K562 (cell line): ENCODE data around the gene IFT52. TPM values are rescaled to one million over a fixed set of nuclear protein-coding genes. Genes with fewer than 3 reads are reported as not detected.

Source experiments
- CXXC5 ChIP-seq: fragments of 250-450 bp; sonication (Bioruptor Pico); IDR thresholded peaks from 2 replicates; pipeline ENCODE4 v1.8.0; 2022; ENCODE audit warnings: inconsistent platforms, mild to moderate bottlenecking, moderate library complexity
- ELF1 ChIP-seq: fragments of 200-800 bp; sonication (Bioruptor generic); IDR thresholded peaks from 2 replicates; pipeline ENCODE4 v1.6.1; 2016; ENCODE audit warnings: missing genetic modification characterization, missing compliant biosample characterization
- FOS ChIP-seq: IDR thresholded peaks from 3 replicates; pipeline ENCODE4 v1.6.1; 2011; ENCODE audit not compliant: insufficient read length; ENCODE audit errors: extremely low read depth
- HDAC2 ChIP-seq: fragments of 450-650 bp; IDR thresholded peaks from 2 replicates; pipeline ENCODE4 v1.6.1; 2016; ENCODE audit warnings: mild to moderate bottlenecking
- HLTF ChIP-seq: fragments of 450-650 bp; IDR thresholded peaks from 2 replicates; pipeline ENCODE4 v1.6.1; 2016
- KLF1 ChIP-seq: fragments of 450-650 bp; IDR thresholded peaks from 2 replicates; pipeline ENCODE4 v1.6.1; 2016; ENCODE audit warnings: missing genetic modification characterization, missing compliant biosample characterization
- KLF16 ChIP-seq: IDR thresholded peaks from 2 replicates; pipeline ENCODE4 v1.6.1; 2016; ENCODE audit warnings: antibody characterized with exemption
- MCM2 ChIP-seq: fragments of 450-650 bp; IDR thresholded peaks from 2 replicates; pipeline ENCODE4 v1.6.1; 2017; ENCODE audit warnings: low read depth, mild to moderate bottlenecking
- NR2C2 ChIP-seq, 2 experiments: fragments of 200-800 bp in 1 of 2; sonication (Bioruptor generic) in 1 of 2; sonication (generic) in 1 of 2; formaldehyde crosslinking in 1 of 2; IDR thresholded peaks; 2 replicates each; pipeline versions ENCODE4 v1.6.1 to v1.8.0; 2016 to 2022; ENCODE audit warnings: mild to moderate bottlenecking in 1 of 2, missing compliant biosample characterization in 1 of 2, missing genetic modification characterization in 1 of 2, missing genetic modification reagents in 1 of 2
- PCBP1 ChIP-seq: fragments of 200-400 bp; formaldehyde crosslinking; IDR thresholded peaks from 2 replicates; pipeline ENCODE4 v1.6.1; 2018; ENCODE audit warnings: mild to moderate bottlenecking, low read depth, low read length; ENCODE audit not compliant: poor library complexity, severe bottlenecking
- POLR2H ChIP-seq: IDR thresholded peaks from 2 replicates; pipeline ENCODE4 v1.6.1; 2016; ENCODE audit warnings: missing genetic modification characterization, low read depth, mild to moderate bottlenecking, control low read depth, missing compliant biosample characterization, moderate library complexity
- POU5F1 ChIP-seq: fragments of 150-350 bp; IDR thresholded peaks from 2 replicates; pipeline ENCODE4 v1.6.1; 2014; ENCODE audit warnings: borderline replicate concordance, low read length, low read depth, mild to moderate bottlenecking; ENCODE audit not compliant: partially characterized antibody
- PRPF4 ChIP-seq: fragments of 200-400 bp; formaldehyde crosslinking; IDR thresholded peaks from one replicate; pipeline ENCODE4 v1.6.1; 2017; ENCODE audit warnings: low read length, low read depth, mild to moderate bottlenecking; ENCODE audit not compliant: insufficient read depth, poor library complexity, severe bottlenecking
- SIN3A ChIP-seq, 2 experiments: fragments of 150-350 bp in 1 of 2; IDR thresholded peaks; 2 replicates each; pipeline ENCODE4 v1.6.1; 2011 to 2016; ENCODE audit warnings: borderline replicate concordance in 2 of 2, low read depth in 2 of 2, low read length in 2 of 2, mild to moderate bottlenecking in 2 of 2, moderate library complexity in 2 of 2; ENCODE audit not compliant: control insufficient read depth in 1 of 2
- SMARCA5 ChIP-seq: fragments of 450-650 bp; IDR thresholded peaks from 2 replicates; pipeline ENCODE4 v1.6.1; 2016
- TAF7 ChIP-seq: fragments of 450-650 bp; IDR thresholded peaks from 2 replicates; pipeline ENCODE4 v1.6.1; 2016; ENCODE audit warnings: missing genetic modification characterization, missing compliant biosample characterization
- TAL1 ChIP-seq: fragments of 450-650 bp; IDR thresholded peaks from 2 replicates; pipeline ENCODE4 v1.6.1; 2016; ENCODE audit warnings: mild to moderate bottlenecking
- TCF7L2 ChIP-seq: fragments of 150-350 bp; IDR thresholded peaks from 2 replicates; pipeline ENCODE4 v1.6.1; 2016; ENCODE audit warnings: low read depth, mild to moderate bottlenecking, low read length, moderate library complexity
- TEAD4 ChIP-seq, 2 experiments: sonication (generic) in 1 of 2; formaldehyde crosslinking in 1 of 2; IDR thresholded peaks; 2 replicates each; pipeline versions ENCODE4 v1.6.1 to v1.8.0; 2012 to 2022; ENCODE audit warnings: borderline replicate concordance in 1 of 2, inconsistent platforms in 1 of 2, low read length in 1 of 2, mild to moderate bottlenecking in 1 of 2, missing genetic modification reagents in 1 of 2
- ZNF184 ChIP-seq: sonication (generic); formaldehyde crosslinking; IDR thresholded peaks from 2 replicates; pipeline ENCODE4 v1.5.0; 2020; ENCODE audit warnings: missing genetic modification reagents
- ZNF316 ChIP-seq: fragments of 450-650 bp; IDR thresholded peaks from 2 replicates; pipeline ENCODE4 v1.6.1; 2016
- ZNF764 ChIP-seq: fragments of 250-450 bp; sonication (Bioruptor Pico); IDR thresholded peaks from 2 replicates; pipeline ENCODE4 v1.4.0; 2020; ENCODE audit warnings: low read depth, mild to moderate bottlenecking, moderate library complexity
- ZNF778 ChIP-seq: fragments of 450-650 bp; formaldehyde crosslinking; IDR thresholded peaks from 2 replicates; pipeline ENCODE4 v1.4.0; 2020; ENCODE audit warnings: mild to moderate bottlenecking, moderate library complexity
- polyA plus RNA-seq, 8 experiments: library from polyadenylated mRNA; depleted of rRNA in 4 of 8; stranded (reverse) in 5 of 8; unstranded in 3 of 8; fragments of >200 nt; fragmentation: Nextera tagmentation in 2 of 8; fragmentation: Illumina TruSeq in 1 of 8; extraction: Ambion mirVana in 2 of 8; extraction: Trizol in 1 of 8; gene quantifications; 2 replicates each; pipeline versions ENCODE4 v1.2.1 to v1.2.3, GENCODE V29; 2011 to 2014; ENCODE audit warnings: inconsistent platforms in 1 of 8, missing spikeins in 1 of 8
- total RNA-seq, 7 experiments: library from RNA; depleted of rRNA in 6 of 7; stranded (reverse); fragments of >200 nt in 6 of 7; fragmentation: Illumina TruSeq in 2 of 7; extraction: Trizol in 2 of 7; gene quantifications; 2 replicates each; pipeline versions ENCODE4 v1.2.1 to v1.2.3, GENCODE V29; 2011 to 2021; ENCODE audit warnings: low replicate concordance in 1 of 7
- TF ChIP-seq, protein P1 (sequence below), 2 experiments: IDR thresholded peaks; 2 replicates each; pipeline ENCODE4 v1.6.1; 2011; ENCODE audit warnings: borderline replicate concordance in 1 of 2, control low read depth in 1 of 2, low read depth in 1 of 2, low read length in 1 of 2, mild to moderate bottlenecking in 1 of 2, mixed read lengths in 1 of 2, moderate library complexity in 1 of 2; ENCODE audit not compliant: insufficient read depth in 1 of 2, insufficient read length in 1 of 2, poor library complexity in 1 of 2, severe bottlenecking in 1 of 2; ENCODE audit errors: extremely low read depth in 1 of 2
- TF ChIP-seq, protein P2 (sequence below): fragments of 450-650 bp; IDR thresholded peaks from 2 replicates; pipeline ENCODE4 v1.6.1; 2016; ENCODE audit warnings: antibody characterized with exemption
- TF ChIP-seq, protein P3 (sequence below): fragments of 450-650 bp; IDR thresholded peaks from 2 replicates; pipeline ENCODE4 v1.6.1; 2016; ENCODE audit warnings: low read depth, mild to moderate bottlenecking, moderate library complexity

Gene IFT52
- total and polyA plus RNA-seq, 9 of the 15 experiments (the other 6 are each of a cell fraction or from before 2014, with no cell fraction given) = 11.0 to 31.4 (median 20.4) TPM

DNA sequence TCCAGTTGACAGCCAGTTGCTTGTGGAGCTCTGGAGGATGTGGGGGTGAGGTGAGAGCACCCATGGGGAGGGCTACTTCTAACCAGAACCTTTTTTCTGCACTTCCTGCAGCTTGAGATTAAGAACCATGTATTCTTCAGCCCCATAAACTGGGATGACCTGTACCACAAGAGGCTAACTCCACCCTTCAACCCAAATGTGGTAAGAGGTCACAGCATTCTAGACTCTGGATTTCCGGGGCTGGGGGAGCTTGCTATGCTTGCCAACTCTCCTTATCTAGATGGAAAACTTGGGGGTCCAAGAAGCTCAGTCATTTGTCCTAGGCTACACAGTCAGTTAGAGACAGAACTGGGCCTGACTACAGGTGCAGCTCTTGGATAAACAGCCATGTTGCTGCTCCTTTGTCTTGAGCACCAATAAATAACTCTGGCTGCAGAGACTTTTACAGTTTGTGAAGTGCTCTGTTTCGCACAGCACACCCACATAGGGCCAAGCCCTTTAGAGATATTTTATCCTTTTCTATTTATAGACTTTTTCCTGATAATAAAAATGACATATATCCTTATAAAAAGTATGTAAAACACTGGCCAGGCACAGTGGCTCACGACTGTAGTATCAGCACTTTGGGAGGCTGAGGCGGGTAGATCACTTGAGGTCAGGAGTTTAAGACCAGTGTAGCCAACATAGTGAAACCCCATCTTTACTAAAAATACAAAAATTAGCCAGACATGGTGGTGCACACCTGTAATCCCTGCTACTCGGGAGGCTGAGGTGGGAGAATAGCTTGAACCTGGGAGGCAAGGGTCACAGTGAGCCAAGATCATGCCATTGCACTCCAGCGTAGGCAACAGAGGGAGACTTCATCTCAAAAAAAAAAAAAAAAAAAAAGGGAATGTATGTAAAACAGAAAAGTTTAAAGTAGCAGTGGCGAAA, 10.6 kb upstream of the IFT52 start (continued):
- TF ChIP-seq, protein P1, sequence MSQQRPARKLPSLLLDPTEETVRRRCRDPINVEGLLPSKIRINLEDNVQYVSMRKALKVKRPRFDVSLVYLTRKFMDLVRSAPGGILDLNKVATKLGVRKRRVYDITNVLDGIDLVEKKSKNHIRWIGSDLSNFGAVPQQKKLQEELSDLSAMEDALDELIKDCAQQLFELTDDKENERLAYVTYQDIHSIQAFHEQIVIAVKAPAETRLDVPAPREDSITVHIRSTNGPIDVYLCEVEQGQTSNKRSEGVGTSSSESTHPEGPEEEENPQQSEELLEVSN (IDR thresholded peaks at IDR 0.05; ENCODE audit: borderline replicate concordance in 1 of 2, extremely low read depth in 1 of 2, insufficient read depth in 1 of 2, insufficient read length in 1 of 2, low read depth in 1 of 2, low read length in 1 of 2, poor library complexity in 1 of 2, severe bottlenecking in 1 of 2) = no peak
- TF ChIP-seq SMARCA5 (no peak), ELF1 (tag) (no peak), POLR2H (tag) (no peak), TAF7 (no peak), ZNF764 (CRISPR knock-in tag) (no peak), ZNF184 (CRISPR knock-in tag) (no peak), ZNF316 (no peak), TAL1 (peak; percentile 42; the same call in 1 of the 2 replicates), TCF7L2 (no peak), MCM2 (no peak), FOS (no peak), KLF1 (no peak), PRPF4 (no peak), ZNF778 (CRISPR knock-in tag) (no peak), HDAC2 (no peak), TEAD4 (IDR thresholded peaks at IDR 0.05; ENCODE audit: low read length) (peak; percentile 49; the same call in 1 of the 2 replicates), TEAD4 (CRISPR knock-in tag; IDR thresholded peaks at IDR 0.05; ENCODE audit: borderline replicate concordance) (no peak), KLF16 (peak; percentile 28; the same call in 1 of the 2 replicates), HLTF (no peak), PCBP1 (no peak), NR2C2 (CRISPR knock-in tag; IDR thresholded peaks at IDR 0.05) (no peak), NR2C2 (tag; IDR thresholded peaks at IDR 0.05) (peak; percentile 64), SIN3A (IDR thresholded peaks at IDR 0.05; ENCODE audit: borderline replicate concordance in 2 of 2, control insufficient read depth in 1 of 2, low read depth in 2 of 2, low read length in 2 of 2) (no peak), POU5F1 (no peak), CXXC5 (no peak)
- TF ChIP-seq, protein P2, sequence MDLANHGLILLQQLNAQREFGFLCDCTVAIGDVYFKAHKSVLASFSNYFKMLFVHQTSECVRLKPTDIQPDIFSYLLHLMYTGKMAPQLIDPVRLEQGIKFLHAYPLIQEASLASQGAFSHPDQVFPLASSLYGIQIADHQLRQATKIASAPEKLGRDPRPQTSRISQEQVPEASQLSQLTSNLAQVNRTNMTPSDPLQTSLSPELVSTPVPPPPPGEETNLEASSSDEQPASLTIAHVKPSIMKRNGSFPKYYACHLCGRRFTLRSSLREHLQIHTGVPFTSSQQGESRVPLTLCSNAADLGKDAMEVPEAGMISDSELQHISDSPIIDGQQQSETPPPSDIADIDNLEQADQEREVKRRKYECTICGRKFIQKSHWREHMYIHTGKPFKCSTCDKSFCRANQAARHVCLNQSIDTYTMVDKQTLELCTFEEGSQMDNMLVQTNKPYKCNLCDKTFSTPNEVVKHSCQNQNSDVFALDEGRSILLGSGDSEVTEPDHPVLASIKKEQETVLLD = no peak
- TF ChIP-seq, protein P3, sequence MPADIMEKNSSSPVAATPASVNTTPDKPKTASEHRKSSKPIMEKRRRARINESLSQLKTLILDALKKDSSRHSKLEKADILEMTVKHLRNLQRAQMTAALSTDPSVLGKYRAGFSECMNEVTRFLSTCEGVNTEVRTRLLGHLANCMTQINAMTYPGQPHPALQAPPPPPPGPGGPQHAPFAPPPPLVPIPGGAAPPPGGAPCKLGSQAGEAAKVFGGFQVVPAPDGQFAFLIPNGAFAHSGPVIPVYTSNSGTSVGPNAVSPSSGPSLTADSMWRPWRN = no peak
